Measurements from ENCODE around the gene TMPRSS6. TPM values are rescaled to one million over a fixed set of nuclear protein-coding genes. Genes with fewer than 3 reads are reported as not detected.

TMPRSS6 gene
- total RNA-seq, 1 donor from 2014 or later: not detected

- intact Hi-C loops (cut with DNase I): loop anchor here (5.0 kb wide), 1 partner anchor 265 kb away; no protein-coding TSS in a partner anchor
These were observed 62.5 kb downstream of the TMPRSS6 start for GRCh38 chr22:37047006-37047405.

GRCh38 chr22:37046589-37046988, 62.9 kb downstream of the TMPRSS6 start:
- DNase-seq (no peak), ATAC-seq (ENCODE audit: poor library complexity) (no peak)
- intact Hi-C loops (cut with DNase I): loop anchor here (5.0 kb wide), 1 partner anchor 264 kb away; no protein-coding TSS in a partner anchor

More at GRCh38 chr22:37047006-37047405, 62.5 kb downstream of the TMPRSS6 start:
- DNase-seq (no peak), ATAC-seq (ENCODE audit: poor library complexity) (no peak)

GRCh38 chr22:37045958-37046357, 63.6 kb downstream of the TMPRSS6 start:
- ATAC-seq (ENCODE audit: poor library complexity) (no peak), DNase-seq (no peak)
- intact Hi-C loops (cut with DNase I): loop anchor here (5.0 kb wide), 1 partner anchor 264 kb away; no protein-coding TSS in a partner anchor

- DNase-seq (no peak), ATAC-seq (ENCODE audit: poor library complexity) (no peak)
- intact Hi-C loops (cut with DNase I): loop anchor here (5.0 kb wide), 2 partner anchors 173 to 263 kb away; no protein-coding TSS in a partner anchor
These were observed 64.6 kb downstream of the TMPRSS6 start for GRCh38 chr22:37044634-37045625.

GRCh38 chr22:37043828-37044538, 65.5 kb downstream of the TMPRSS6 start:
- DNase-seq: peak; percentile 73
- peak; percentile 92 for ATAC-seq (ENCODE audit: poor library complexity)

GRCh38 chr22:37043209-37043827, 66.2 kb downstream of the TMPRSS6 start:
- ATAC-seq (ENCODE audit: poor library complexity): peak; percentile 25
- DNase-seq: no peak
- intact Hi-C loops (cut with DNase I): loop anchor here (5.0 kb wide), 1 partner anchor 171 kb away; no protein-coding TSS in a partner anchor

More at GRCh38 chr22:37043828-37044538, 65.5 kb downstream of the TMPRSS6 start:
- intact Hi-C loops (cut with DNase I): loop anchor here (5.0 kb wide), 1 partner anchor 172 kb away; no protein-coding TSS in a partner anchor

GRCh38 chr22:37039466-37039865, 70.0 kb downstream of the TMPRSS6 start:
- ATAC-seq (ENCODE audit: poor library complexity) (no peak), DNase-seq (no peak)
- intact Hi-C loops (cut with DNase I): no loop called here

- no peak for DNase-seq
- intact Hi-C loops (cut with DNase I): no loop called here
- no peak for ATAC-seq (ENCODE audit: poor library complexity)
These were observed 71.8 kb downstream of the TMPRSS6 start for GRCh38 chr22:37037669-37038068.

GRCh38 chr22:37036655-37037377, 72.7 kb downstream of the TMPRSS6 start:
- intact Hi-C loops (cut with DNase I): no loop called here
- DNase-seq: no peak
- ATAC-seq (ENCODE audit: poor library complexity): no peak

GRCh38 chr22:37033605-37034430, 75.7 kb downstream of the TMPRSS6 start:
- intact Hi-C loops (cut with DNase I): no loop called here
- ATAC-seq (ENCODE audit: poor library complexity) (no peak), DNase-seq (no peak)

- intact Hi-C loops (cut with DNase I): no loop called here
- ATAC-seq (ENCODE audit: poor library complexity) (peak; percentile 40), DNase-seq (no peak)
These were observed 76.7 kb downstream of the TMPRSS6 start for GRCh38 chr22:37032535-37033460.

GRCh38 chr22:37032134-37032534, 77.4 kb downstream of the TMPRSS6 start:
- no peak for ATAC-seq (ENCODE audit: poor library complexity)
- DNase-seq: no peak
- intact Hi-C loops (cut with DNase I): no loop called here

- DNase-seq (no peak), ATAC-seq (ENCODE audit: poor library complexity) (no peak)
- intact Hi-C loops (cut with DNase I): no loop called here
These were observed 78.8 kb downstream of the TMPRSS6 start for GRCh38 chr22:37030560-37031281.

GRCh38 chr22:37028692-37029674, 80.5 kb downstream of the TMPRSS6 start:
- intact Hi-C loops (cut with DNase I): no loop called here
- no peak for ATAC-seq (ENCODE audit: poor library complexity)
- DNase-seq: no peak

GRCh38 chr22:37027556-37027955, 82.0 kb downstream of the TMPRSS6 start:
- no peak for DNase-seq
- intact Hi-C loops (cut with DNase I): no loop called here
- ATAC-seq (ENCODE audit: poor library complexity): no peak

Data from Right ventricle myocardium superior (tissue), 1 donor.